Medulla oblongata (tissue), 1 donor: ENCODE results near the gene PGK1.
"Not testable (repeated sequence)": the region's sequence is repeated elsewhere in the genome, so short reads cannot be mapped to it uniquely, and the experiment has no call there.

Experiments used
- DNase-seq: peaks from one replicate; pipeline ENCODE4 v3.0.0-alpha.2; 2015; ENCODE audit errors: extremely low spot score

Gene PGK1

DNA sequence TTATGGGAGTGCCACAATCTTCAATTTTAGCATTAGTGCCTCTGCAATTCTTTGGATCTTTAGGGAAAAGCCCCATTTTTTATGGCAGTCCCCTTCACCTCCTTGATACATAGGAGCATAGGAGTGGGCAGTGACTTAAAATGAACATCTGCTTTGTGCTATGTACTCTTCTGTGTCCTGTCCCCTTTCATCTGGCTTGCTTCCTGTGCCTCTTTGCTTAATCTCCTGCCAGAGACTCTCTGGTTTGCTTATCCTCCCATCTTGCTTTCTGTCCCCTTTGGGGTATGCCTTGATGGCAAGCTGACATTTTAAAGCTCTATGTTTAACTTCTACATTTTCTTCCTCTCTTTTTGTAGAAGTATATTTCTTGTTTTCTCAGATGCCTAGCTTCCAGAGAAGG lies 12.3 kb downstream of the PGK1 start:
- DNase-seq, result no peak

DNA sequence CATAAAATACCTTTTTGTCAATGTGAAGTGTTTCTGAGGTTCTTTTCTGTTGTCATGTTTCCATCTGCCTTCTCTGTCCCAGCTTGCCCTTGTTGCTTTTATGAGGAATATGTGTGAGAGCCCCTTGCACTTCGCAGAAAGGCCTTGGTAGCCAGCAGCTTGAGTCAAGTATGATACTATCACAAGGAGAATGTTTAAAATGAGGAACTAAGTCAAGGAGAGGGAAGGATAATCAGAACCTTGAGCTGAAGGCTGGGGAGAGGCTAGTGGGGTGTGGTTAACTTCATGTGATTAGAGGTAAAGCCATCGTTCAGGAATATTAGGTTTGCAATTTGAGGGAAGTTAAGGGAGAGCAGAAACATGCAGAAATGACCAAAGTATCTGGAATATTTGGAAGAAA lies 12.7 kb downstream of the PGK1 start:
- no peak for DNase-seq

DNA sequence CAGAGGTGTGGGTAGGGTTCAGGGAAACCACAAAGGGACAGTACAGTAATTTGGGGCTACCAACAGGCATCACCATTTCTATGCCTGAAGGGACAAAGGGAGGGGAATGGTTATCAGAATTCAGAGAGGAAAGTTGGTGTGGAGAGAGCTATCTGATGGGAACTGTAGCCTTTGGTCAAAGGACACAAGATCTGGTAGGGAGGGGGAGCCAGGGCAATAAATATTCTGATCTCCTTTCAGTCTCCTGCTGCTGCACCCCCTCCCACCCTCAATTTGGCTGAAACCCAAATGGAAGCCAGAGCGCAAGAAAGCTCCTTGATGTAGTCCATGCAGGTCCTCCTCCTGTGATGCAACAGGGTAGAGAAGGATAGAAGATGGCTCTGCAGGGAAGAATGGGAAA lies 14.6 kb downstream of the PGK1 start:
- DNase-seq, result no peak

DNA sequence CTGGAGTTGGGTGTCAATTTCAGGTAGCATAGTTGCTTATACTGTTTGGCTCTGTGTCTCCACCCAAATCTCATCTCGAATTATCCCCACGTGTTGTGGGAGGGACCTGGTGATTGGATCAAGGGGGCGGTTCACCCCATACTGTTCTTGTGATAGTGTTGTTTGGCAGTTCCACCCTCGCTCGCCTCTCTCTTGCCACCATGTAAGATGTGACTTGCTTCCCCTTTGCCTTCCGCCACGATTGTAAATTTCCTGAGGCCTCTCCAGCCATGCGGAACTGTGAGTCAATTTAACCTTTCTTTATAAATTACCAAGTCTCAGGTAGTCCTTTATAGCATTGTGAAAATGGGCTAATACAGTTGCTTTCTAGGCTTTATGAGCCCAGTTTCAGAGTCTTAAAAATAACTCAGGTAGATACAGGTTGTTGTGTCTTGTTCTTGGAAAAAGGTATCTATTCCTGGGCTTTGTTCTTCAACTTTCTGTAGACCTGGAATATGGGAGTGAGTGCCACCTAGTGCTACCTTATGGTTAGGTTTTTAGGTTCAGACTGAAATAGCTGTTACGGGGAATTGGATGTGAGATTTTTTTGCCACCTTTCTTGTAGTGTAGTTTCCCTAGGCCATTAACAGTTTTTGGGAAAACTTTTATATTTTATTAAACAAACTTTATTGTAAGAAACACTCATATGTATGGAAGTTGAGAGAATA lies 15.6 kb downstream of the PGK1 start:
- DNase-seq, result no peak

DNA sequence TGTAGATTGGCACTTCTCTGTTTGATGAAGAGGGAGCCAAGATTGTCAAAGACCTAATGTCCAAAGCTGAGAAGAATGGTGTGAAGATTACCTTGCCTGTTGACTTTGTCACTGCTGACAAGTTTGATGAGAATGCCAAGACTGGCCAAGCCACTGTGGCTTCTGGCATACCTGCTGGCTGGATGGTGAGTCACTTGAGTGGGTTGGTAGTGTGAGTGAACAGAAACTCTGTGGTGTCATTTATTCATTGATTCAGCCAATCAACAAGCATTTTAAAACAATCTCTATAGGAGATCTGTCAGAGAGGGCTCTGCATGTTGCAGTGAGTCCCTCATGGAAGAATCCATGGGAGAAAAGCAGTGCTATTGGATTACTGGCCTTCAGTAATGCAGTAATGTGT lies 19.1 kb downstream of the PGK1 start:
- no peak for DNase-seq

DNA sequence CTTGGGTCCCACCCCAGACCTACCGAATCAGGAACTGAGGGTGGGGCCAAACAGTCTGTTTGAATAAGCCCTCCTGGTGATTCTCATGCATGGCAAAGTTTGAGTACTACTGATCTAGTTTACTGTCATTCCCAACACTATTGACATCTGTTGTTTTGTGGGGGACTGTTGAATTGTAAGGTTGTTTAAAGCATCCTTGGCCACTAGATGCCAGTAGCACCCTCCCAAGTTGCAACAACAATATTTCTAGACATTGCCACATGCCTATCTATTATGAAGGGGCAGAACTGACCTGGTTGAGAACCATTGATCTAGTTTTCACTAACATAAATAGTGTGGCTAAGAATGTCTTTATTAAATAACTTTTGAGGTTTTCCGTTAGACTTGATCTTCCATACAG lies 20.3 kb downstream of the PGK1 start:
- no peak for DNase-seq

DNA sequence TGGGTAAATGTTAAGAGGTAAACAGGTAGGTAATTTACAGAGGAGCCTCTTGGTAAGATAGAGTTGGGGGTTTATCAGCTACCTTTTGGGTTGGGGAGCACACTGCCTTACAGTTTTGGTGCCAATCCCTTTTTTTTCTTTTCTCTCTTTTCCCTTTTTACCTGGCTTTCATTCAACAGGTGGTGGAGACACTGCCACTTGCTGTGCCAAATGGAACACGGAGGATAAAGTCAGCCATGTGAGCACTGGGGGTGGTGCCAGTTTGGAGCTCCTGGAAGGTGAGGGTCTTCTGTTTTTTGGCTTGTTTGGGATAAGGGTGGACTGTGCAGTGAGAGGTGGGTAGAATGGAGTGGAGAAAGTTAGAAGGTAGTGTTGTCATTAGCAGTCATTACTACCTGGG lies 21.1 kb downstream of the PGK1 start:
- no peak for DNase-seq

DNA sequence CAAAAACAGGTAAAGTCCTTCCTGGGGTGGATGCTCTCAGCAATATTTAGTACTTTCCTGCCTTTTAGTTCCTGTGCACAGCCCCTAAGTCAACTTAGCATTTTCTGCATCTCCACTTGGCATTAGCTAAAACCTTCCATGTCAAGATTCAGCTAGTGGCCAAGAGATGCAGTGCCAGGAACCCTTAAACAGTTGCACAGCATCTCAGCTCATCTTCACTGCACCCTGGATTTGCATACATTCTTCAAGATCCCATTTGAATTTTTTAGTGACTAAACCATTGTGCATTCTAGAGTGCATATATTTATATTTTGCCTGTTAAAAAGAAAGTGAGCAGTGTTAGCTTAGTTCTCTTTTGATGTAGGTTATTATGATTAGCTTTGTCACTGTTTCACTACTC lies 21.7 kb downstream of the PGK1 start:
- not testable (repeated sequence) for DNase-seq

DNA sequence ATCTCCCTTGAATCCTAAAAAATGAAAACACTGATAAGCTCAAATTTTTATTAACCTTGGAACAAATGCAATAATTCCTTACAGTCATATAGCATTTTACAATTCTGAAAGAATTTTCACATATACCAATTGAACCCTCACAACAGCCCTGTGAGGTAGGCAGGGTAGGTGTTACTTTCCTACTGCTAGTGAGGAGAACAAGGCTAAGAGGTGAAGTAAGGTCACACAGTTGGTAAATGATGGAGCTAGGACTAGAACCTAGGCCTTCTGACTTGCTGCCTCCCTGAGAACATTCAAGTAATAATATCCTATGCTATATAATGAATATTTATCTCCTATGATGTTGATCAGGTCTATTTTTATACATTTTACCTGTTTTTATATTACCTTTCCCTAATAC lies 25.7 kb downstream of the PGK1 start:
- no peak for DNase-seq

DNA sequence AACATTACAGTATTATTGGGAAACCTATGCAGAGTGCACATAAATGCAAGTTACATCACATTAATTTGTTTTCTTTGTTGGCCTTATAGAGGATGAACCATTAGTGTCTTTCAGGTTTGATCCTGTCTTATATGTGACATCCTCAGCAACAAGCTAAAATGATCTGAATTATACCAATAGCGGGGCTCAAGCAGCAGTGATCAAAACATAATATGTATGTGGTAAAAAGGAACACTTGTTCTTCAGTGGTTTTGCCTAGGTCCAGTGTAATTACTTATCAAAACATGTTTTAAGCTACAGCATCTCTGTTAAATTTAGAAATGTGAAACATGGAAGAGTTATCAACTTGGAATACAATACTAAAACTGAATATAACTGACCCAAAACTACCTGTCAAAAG lies 26.3 kb downstream of the PGK1 start:
- DNase-seq, result no peak

DNA sequence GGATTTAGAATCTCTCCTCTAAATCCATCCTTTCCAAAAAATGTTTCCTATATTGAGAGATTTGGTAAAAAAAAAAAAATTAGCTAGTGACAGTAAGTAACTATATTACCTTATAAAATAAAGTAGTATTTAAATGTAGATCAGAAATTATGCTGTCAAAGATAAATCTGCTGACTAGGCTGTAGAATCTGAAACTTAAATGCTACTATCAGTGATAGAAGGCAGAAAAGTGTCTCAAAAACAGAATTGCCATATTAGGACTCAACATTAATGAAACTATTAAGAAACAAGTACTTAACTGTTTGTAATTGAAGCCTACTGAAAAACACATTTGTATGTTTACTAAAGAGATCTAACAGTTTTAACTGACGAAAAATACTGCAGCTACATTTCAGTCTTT lies 27.1 kb downstream of the PGK1 start:
- no peak for DNase-seq

DNA sequence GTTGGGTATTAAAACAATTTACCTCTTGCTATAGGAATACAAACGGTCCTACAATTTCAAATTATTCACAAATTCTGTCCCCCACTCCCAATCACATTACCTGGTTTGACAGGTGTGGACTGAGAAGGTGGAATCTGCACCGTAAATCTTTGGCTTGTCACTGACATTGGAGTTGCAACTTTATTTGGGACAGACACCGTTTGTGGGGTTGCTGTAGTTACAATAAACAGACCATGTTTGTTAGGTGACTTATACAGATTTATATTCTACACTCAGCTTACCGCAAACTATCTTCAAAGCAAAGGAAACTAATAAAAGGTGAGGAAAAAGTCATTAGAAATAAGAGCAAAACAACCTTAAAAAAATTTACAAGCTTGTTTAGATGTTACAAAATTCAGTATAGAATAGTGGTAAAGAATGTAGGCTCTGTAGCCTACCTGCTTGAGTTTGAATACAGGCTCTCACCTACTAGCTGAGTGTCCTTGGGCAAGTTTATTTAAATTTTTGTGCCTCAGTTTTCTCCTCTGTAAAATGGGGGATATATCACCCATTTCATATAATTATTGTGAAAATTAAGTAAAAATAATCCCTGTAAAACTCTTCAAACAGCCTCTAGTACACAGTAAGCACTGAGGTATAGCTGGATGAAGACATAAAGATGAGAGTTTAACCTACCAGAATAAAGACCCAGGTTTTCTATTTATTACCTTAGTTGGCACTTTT lies 29.4 kb downstream of the PGK1 start:
- DNase-seq, result no peak

DNA sequence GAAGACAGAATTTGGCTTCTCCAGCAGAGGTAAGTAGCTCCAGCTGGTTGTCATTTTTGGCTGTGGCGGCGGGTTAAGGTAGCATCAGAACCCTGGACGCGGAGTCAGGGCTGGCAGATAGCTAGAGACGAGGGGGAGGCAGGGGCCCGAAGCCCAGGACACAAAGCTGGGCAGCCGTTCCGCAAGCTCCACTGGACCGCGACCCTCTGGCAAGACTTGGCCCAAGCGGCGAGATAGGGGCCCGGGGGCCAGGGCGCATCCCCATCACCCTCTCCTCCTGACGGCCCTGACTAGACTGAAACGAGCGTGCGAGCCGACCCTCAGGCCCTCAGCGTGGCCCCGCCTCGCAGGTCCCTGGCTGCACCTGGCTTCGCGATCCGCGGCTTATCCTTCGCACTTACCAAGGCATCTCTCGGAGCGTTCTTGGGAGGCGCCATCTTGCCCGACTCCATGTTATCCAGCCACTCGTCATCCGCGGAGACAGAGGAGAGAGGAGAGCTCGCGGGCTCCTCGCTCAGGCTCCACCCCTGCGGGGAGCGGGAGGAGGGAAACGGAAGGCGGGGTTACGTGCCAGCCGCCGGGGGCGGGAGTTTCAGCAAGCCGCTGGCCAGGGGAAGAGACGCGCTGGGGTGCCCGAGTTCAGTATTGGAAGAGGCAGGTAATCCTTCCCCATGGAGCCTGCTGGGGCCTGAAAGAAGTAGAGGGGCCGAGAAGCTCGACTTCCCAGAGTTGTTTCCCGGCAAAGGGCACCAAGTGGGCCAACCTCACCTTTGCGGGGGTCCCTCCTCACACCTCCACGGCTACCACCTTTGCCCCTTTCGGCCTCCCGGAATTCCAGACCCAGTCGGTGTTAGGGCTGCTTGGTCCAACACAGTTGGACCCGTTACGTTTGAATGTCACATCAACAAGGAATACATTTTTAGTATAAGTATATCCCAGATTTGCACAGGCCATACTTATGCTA lies 35.4 kb downstream of the PGK1 start, which contains the start of gene TAF9B:
TSS of gene TAF9B (minus strand) at position 491 of the 964 bp plus-strand sequence. CDS start at position 452, 39 bp downstream.
- peak; percentile 89 for DNase-seq

DNA sequence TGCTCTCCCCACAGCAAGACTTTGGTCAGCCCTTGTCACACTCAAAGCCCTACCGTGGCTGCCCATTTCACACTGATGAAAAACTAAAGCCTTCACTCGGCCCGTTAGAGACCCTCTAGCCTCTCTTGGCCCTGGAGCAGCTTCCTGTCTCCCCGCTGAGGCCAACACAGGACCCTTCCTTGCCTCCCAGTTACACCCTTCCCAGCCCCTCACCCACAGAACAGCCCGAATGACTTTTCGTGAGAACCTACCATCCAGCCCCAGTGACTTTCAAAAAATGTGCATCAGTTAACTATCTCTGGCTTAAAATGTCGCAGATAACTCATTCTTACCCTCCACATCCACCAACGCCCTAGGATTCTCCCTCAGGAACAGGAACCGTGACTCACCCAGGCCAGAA lies 36.2 kb downstream of the PGK1 start:
- DNase-seq, result no peak

DNA sequence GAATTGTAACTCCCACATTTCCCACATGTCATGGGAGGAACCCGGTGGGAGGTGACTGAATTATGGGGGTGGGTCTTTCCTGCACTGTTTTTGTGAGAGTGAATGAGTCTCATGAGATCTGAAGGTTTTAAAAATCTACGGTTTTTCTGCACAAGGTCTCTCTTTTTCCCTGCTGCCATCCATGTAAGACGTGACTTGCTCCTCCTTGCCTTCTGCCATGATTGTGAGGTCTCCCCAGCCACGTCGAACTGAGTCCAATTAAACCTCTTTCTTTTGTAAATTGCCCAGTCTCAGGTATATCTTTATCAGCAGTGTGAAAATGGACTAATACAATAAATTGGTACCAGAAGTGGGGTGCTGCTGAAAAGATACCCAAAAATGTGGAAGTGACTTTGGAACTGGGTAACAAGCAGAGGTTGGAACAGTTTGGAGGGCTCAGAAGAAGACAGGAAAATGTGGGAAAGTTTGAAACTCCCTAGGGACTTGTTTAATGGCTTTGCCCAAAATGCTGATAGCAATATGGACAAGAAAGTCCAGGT lies 43.0 kb downstream of the PGK1 start:
- not testable (repeated sequence) for DNase-seq

DNA sequence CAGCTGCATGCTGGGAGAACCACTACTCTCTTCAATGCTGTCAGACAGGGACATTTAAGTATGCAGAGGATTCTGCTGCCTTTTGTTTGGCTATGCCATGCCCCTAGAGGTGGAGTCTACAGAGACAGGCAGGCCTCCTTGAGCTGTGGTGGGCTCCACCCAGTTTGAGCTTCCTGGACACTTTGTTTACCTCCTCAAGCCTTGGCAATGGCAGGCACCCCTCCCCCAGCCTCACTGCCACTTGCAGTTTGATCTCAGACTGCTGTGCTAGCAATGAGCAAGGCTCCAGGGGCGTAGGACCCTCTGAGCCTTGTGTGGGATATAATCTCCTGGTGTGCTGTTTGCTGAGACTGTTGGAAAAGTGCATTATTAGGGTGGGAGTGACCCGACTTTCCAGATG lies 53.3 kb downstream of the PGK1 start:
- DNase-seq, result not testable (repeated sequence)

DNA sequence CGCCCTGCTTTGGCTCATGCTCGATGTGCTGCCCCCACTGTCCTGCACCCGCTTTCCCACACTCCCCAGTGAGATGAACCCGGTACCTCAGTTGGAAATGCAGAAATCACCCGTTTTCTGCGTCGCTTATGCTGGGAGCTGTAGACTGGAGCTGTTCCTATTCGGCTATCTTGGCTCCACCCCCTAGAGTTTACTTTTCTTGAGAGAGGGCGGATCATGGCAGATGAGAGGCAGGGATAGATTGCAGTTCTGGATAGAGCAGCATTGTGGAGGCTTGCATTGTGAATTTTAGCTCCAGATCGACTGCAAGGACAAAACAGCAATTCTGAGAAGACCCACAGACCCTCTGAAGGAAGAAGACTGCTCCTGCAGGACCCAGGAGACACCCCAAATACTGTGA lies 53.8 kb downstream of the PGK1 start:
- not testable (repeated sequence) for DNase-seq

DNA sequence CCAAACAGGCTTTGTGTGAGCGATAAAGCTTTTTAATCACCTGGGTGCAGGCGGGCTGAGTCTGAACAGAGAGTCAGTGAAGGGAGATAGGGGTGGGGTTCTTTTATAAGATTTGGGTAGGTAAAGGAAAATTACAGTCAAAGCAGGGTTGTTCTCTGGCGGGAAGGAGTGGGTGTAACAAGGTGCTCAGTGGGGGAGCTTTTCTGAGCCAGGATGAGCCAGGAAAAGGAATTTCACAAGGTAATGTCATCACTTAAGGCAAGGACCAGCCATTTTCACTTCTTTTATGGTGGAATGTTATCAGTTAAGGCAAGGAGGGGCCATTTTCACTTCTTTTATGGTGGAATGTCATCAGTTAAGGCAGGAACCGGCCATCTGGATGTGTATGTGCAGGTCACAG lies 56.7 kb downstream of the PGK1 start:
- not testable (repeated sequence) for DNase-seq

DNA sequence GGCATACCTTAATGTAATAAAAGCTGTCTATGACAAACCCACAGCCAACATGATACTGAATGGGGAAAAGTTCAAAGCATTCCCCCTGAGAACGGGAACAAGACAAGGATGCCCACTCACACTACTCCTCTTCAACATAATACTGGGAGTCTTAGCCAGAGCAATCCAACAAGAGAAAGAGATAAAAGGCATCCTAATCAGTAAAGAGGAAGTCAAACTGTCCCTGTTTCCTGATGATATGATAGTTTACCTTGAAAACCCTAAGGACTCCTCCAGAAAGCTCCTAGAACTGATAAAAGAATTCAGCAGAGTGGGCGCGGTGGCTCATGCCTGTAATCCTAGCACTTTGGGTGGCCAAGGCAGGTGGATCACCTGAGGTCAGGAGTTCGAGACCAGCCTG lies 59.1 kb downstream of the PGK1 start:
- DNase-seq, result not testable (repeated sequence)

DNA sequence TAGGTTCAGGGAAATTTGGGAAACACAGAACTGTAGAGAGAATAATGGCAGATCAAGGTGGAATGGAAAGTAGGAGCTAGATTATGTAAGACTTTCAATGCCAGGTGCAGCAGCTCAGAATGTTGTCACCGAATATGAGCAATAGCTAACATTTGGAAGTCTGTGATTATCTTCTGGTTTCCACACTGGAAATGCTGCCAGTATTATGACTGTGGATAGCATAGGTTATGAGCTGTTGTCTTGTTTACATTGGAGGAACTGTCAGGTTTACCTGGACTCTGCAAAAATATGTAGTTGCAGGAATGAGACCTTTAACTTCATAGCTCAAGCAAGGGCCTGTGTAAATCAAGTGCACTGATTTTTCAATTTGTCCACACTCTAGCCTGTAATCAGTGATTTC lies 61.4 kb downstream of the PGK1 start:
- no peak for DNase-seq

DNA sequence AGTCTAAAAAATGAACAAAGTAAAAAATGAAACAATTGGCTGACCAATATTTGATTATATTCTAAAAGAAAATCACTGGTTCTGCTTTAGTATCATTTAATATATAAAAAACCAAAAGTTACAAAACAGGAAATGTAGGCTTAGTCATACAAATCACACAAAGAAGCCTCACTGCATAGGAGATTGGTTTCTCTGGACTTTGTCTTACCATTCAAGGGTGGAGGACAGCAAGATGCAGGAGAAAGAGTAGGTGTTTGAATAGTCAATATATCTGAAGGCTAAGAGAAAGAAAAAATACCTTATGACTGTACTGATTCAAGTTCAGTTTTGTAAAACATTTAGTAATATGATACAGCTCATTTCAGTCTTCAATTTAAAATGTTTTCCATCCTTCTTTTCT lies 64.0 kb downstream of the PGK1 start:
- DNase-seq, result no peak
